Prostate gland (tissue), 2 donors: ENCODE results near the gene SLC6A7. TPM values are rescaled to one million over a fixed set of nuclear protein-coding genes. Genes with fewer than 3 reads are reported as not detected.

ENCODE experiments used
- DNase-seq: peaks from one replicate; pipeline ENCODE4 v3.0.0-alpha.2; 2019; ENCODE audit warnings: low spot score
- H3K27ac ChIP-seq, 2 donors: fragments of 200-600 bp; sonication (generic); 2 replicates each; pipeline ENCODE4 v1.5.1; 2017 to 2019
- H3K27me3 ChIP-seq: fragments of 200-600 bp; sonication (generic); replicated peaks from 2 replicates; pipeline ENCODE4 v1.5.1; 2019; ENCODE audit not compliant: insufficient read depth
- H3K36me3 ChIP-seq, 2 donors: fragments of 200-600 bp; sonication (generic); 1 replicate in 1 of 2; 2 replicates in 1 of 2; pipeline versions ENCODE4 v1.5.1 to v1.8.1; 2017 to 2019
- H3K4me1 ChIP-seq: fragments of 200-600 bp; sonication (generic); replicated peaks from 2 replicates; pipeline ENCODE4 v1.5.1; 2019
- H3K4me3 ChIP-seq, 2 donors: fragments of 200-600 bp; sonication (generic); 2 replicates each; pipeline ENCODE4 v1.5.1; 2017 to 2019
- H3K9me3 ChIP-seq: fragments of 200-600 bp; sonication (generic); 2 replicates; pipeline ENCODE4 v1.5.1; 2017
- CTCF ChIP-seq, 4 experiments: fragments of 200-600 bp in 2 of 4; fragments of 450-650 bp in 2 of 4; sonication (generic) in 2 of 4; IDR thresholded peaks; 1 replicate in 3 of 4; 2 replicates in 1 of 4; pipeline ENCODE4 v1.5.1; 2016 to 2019; ENCODE audit warnings: antibody characterized with exemption in 4 of 4, mild to moderate bottlenecking in 2 of 4, moderate library complexity in 2 of 4
- POLR2A ChIP-seq: fragments of 450-650 bp; IDR thresholded peaks from one replicate; pipeline ENCODE4 v1.6.1; 2016; ENCODE audit warnings: antibody characterized with exemption, mild to moderate bottlenecking
- POLR2AphosphoS5 ChIP-seq: sonication (generic); formaldehyde crosslinking; IDR thresholded peaks from one replicate; pipeline ENCODE4 v1.6.1; 2017; ENCODE audit warnings: antibody characterized with exemption
- WGBS: methylation state at CpG from one replicate; pipeline ENCODE4 v1.1.5; 2018; 5-methylcytosine and 5-hydroxymethylcytosine counted together
- intact Hi-C: fragments of 100-400 bp; cut with DNase I; formaldehyde crosslinking; loops from one replicate; pipeline ENCODE4 v1.14.2; 2022
- total RNA-seq, 2 donors: library from RNA; depleted of rRNA; stranded (reverse); fragments of >200 nt; gene quantifications; one replicate each; pipeline ENCODE4 v1.1.0, GENCODE V29; 2016

Gene SLC6A7
- total RNA-seq, 2 donors from 2014 or later = not detected

- TF ChIP-seq CTCF (IDR thresholded peaks at IDR 0.05) (no peak), POLR2AphosphoS5 (no peak), POLR2A (no peak)
- no peaks in the 10 kb centered on the region for H3K9me3 ChIP-seq
- 58% methylated on average over 4 of the region's 4 CpGs for WGBS
- H3K27me3 ChIP-seq = no peaks in the 10 kb centered on the region
- no peak for DNase-seq
- H3K27ac ChIP-seq = peak overlapping the region; percentile 70 to 71
- no peaks in the 10 kb centered on the region for H3K36me3 ChIP-seq
- H3K4me3 ChIP-seq = no peak overlapping the region
- H3K4me1 ChIP-seq = peaks cover 12% of the 10 kb centered on the region
- intact Hi-C loops = no loop called here
These were observed 46.9 kb upstream of the SLC6A7 start for GRCh38 chr5:150142959-150143349.

DNA sequence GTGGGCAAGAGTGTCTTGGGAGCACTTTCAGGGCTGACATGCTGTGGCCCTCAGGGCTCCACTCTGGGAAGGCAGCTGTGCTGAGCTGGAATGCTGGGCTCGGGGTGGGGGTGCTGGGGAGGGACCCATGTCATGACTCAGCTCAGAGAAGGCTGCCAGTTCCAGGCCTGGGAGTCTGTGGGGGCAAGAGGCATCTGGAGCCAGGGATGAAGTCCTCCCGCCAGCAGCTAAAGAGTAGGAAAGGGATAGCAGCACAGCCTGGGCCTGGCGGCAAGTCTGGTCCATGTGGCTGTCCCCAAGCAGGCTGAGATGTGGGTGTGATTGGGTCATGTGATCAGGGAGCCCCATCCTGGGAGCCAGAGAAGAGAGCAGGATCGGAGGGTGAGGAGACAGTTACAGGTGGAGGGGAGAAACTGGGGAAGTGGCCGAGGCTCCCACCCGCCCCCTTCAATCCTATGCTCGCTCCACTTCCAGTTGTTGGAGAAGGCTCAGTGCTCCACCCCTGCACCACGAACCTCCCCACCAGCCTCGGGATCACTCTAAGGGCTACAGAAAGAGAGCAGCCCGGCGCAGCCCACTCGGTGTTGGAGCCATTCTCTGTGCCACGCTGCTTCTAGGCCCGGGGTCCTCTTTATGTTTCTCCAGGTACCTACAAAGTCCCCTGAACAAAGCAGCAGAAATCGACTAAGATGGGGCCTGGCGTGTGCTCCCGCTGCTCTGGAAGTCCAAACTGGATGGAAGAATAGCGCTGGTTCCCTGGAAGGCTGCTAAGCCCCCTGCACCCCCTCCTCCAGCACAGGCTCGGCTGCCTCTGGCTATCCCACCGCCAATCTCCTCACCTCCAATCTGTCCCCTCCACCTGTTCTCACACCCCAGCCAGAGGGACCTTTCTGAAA, 46.3 kb upstream of the SLC6A7 start:
- no peak for DNase-seq

DNA sequence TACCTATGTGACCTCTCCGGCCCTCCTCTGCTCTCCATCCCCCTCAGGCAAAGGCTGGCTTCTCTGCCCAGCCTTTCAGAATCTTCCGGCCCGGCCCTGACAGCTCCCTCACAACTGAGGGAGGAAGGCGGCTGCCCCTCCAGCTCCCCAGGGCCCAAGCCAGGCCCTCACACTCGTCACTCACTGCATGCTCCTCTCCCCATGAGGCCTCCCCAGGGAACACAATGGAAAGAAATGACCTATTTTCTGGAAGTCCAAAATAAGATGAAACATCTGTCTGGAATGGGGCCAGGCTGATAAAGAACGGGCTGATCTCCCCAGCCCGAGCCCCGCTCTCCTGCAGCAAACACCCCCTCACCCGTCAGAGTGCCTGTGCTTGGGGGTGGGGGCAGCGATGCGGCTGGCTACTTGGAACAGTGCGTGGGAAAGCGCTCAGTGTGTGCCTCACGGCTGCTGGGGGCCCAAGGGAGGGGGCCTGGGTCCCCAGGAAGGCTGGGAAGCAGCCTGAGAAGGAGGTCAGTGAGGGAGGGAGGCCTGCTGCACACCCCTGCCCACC, 45.5 kb upstream of the SLC6A7 start:
- WGBS = 59% methylated on average over 14 of the region's 14 CpGs
- TF ChIP-seq POLR2AphosphoS5 (no peak), POLR2A (no peak), CTCF (IDR thresholded peaks at IDR 0.05) (no peak)
- peak overlapping the region; percentile 70 to 71 for H3K27ac ChIP-seq
- no peak overlapping the region for H3K4me3 ChIP-seq
- H3K27me3 ChIP-seq = no peaks in the 10 kb centered on the region
- no peaks in the 10 kb centered on the region for H3K9me3 ChIP-seq
- intact Hi-C loops = no loop called here
- no peaks in the 10 kb centered on the region for H3K36me3 ChIP-seq
- DNase-seq = no peak
- H3K4me1 ChIP-seq = no peaks in the 10 kb centered on the region

More for the DNA sequence above, 46.3 kb upstream of the SLC6A7 start:
- WGBS = 53% methylated on average over 20 of the region's 20 CpGs
- H3K4me3 ChIP-seq = no peak overlapping the region
- peaks cover 6% of the 10 kb centered on the region for H3K4me1 ChIP-seq
- TF ChIP-seq POLR2AphosphoS5 (no peak), POLR2A (no peak), CTCF (IDR thresholded peaks at IDR 0.05) (no peak)
- H3K36me3 ChIP-seq = no peaks in the 10 kb centered on the region
- H3K27me3 ChIP-seq = no peaks in the 10 kb centered on the region
- intact Hi-C loops = no loop called here
- no peaks in the 10 kb centered on the region for H3K9me3 ChIP-seq
- H3K27ac ChIP-seq = peak overlapping the region; percentile 70 to 71

- no peak for DNase-seq
- TF ChIP-seq CTCF (IDR thresholded peaks at IDR 0.05) (no peak), POLR2A (no peak)
- Histone ChIP-seq H3K9me3 (no peaks in the 10 kb centered on the region), H3K4me1 (no peaks in the 10 kb centered on the region), H3K27me3 (no peaks in the 10 kb centered on the region), H3K27ac (peak overlapping the region; percentile 70 to 71), H3K36me3 (no peaks in the 10 kb centered on the region), H3K4me3 (no peak overlapping the region)
- WGBS = 43% methylated on average over 4 of the region's 4 CpGs
- intact Hi-C loops = no loop called here
These were observed 45.0 kb upstream of the SLC6A7 start for GRCh38 chr5:150144879-150145278.

- WGBS = 89% methylated on average over 5 of the region's 5 CpGs
- H3K36me3 ChIP-seq = no peaks in the 10 kb centered on the region
- H3K9me3 ChIP-seq = no peaks in the 10 kb centered on the region
- no peak for DNase-seq
- intact Hi-C loops = no loop called here
- TF ChIP-seq POLR2AphosphoS5 (no peak), CTCF (IDR thresholded peaks at IDR 0.05) (no peak), POLR2A (no peak)
- peak overlapping the region in 1 of 2 donors; percentile 35 for H3K27ac ChIP-seq
- H3K4me3 ChIP-seq = no peak overlapping the region
- no peaks in the 10 kb centered on the region for H3K4me1 ChIP-seq
- no peaks in the 10 kb centered on the region for H3K27me3 ChIP-seq
These were observed 43.6 kb upstream of the SLC6A7 start for GRCh38 chr5:150146235-150146634.
